Measurements from ENCODE around the gene UBE2E2. TPM values are rescaled to one million over a fixed set of nuclear protein-coding genes. Genes with fewer than 3 reads are reported as not detected.

Gene UBE2E2
- total RNA-seq, 4 donors from 2014 or later, result 26.5 to 44.0 (median 37.0) TPM

DNA sequence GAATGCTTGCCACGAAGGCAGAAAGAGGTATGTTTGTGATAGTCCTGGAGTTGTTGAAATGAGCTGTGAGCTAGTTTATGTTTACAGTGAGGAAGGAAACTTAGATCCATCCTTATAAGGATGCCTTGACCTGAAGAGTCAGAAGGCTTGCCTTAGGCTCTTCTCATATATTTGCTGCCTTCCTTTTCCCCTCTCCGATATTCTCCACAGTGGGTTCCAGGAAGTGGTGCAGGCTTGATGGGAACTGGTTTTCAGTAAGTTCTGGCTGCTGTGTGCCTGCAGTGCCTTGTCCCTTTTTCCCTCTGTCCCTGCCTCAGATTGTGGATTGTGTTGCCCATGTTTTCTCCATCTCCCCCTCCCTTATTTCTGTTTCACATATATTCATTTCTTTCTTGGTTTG is 315.3 kb downstream of the UBE2E2 start:
- intact Hi-C loops (cut with DNase I), result no loop called here
- WGBS, 2 donors, result 70 to 89% methylated on average over 2 of the region's 2 CpGs
- TF ChIP-seq CTCF (IDR thresholded peaks at IDR 0.05) (no peak), POLR2A (IDR thresholded peaks at IDR 0.05) (no peak)

DNA sequence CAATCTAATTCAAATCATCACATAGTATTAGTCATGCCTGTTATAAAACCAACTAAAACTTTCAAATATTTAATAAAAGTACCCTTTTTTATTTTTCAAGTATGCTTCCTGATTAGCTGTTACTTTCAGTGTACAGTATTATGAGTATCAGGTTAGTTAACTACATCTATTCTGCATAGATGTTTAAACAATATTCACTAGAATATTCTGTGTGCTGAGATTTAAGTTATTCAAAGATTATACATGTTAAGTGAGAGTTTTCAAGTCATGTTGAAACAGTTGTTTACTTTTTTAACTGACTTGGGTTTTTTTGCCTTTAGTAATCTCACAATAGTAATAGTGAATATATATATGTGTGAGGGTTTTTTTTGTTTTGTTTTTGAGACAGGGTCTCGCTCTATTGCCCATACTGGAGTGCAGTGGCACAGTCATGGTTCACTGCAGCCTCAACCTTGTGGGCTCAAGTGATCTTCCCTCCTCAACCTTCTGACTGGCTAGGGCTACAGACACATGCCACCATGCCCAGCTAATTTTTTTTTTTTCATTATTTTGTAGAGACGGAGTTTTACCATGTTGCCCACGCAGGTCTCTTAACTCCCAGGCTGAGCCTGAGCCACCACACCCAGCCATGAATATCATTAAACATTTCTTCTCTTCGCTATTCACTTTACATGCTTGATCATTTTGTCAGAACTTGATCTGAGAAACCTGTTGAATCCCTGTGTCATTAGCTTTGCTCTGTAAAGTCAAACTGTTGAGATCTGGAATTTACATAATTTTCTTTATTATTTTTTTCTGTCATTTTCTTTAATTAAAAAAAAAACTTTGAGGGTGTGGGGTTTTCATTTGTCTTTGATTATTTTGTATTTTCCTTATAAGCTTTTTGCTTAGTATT is 316.4 kb downstream of the UBE2E2 start:
- H3K4me3 ChIP-seq, result no peak overlapping the region
- H3K4me1 ChIP-seq, result no peaks in the 10 kb centered on the region
- DNase-seq, result no peak
- no peak overlapping the region for H3K27ac ChIP-seq
- no peak for TF ChIP-seq POLR2A (IDR thresholded peaks at IDR 0.05)
- TF ChIP-seq CTCF (IDR thresholded peaks at IDR 0.05), result no peak
- no peaks in the 10 kb centered on the region for H3K27me3 ChIP-seq
- H3K9me3 ChIP-seq, result no peaks in the 10 kb centered on the region
- no peaks in the 10 kb centered on the region for H3K36me3 ChIP-seq
- 72 to 75% methylated on average over 4 of the region's 4 CpGs for WGBS, 2 donors
- intact Hi-C loops (cut with DNase I), result no loop called here

More for the DNA sequence above, 315.3 kb downstream of the UBE2E2 start:
- H3K27me3 ChIP-seq, result no peaks in the 10 kb centered on the region
- H3K4me1 ChIP-seq, result no peaks in the 10 kb centered on the region
- H3K4me3 ChIP-seq, result no peak overlapping the region
- no peak overlapping the region for H3K27ac ChIP-seq
- no peak for DNase-seq
- no peaks in the 10 kb centered on the region for H3K36me3 ChIP-seq
- no peaks in the 10 kb centered on the region for H3K9me3 ChIP-seq

GRCh38 chr3:23527326-23527725 is 324.2 kb downstream of the UBE2E2 start:
- no peak for DNase-seq
- TF ChIP-seq POLR2A (IDR thresholded peaks at IDR 0.05) (no peak), CTCF (IDR thresholded peaks at IDR 0.05) (no peak)
- Histone ChIP-seq H3K4me1 (no peaks in the 10 kb centered on the region), H3K27me3 (no peaks in the 10 kb centered on the region), H3K4me3 (no peak overlapping the region), H3K36me3 (no peaks in the 10 kb centered on the region), H3K27ac (no peak overlapping the region), H3K9me3 (no peaks in the 10 kb centered on the region)
- intact Hi-C loops (cut with DNase I), result no loop called here
- WGBS, 2 donors, result 93 to 98% methylated on average over 2 of the region's 2 CpGs

GRCh38 chr3:23533596-23533995 is 330.5 kb downstream of the UBE2E2 start:
- DNase-seq, result no peak
- TF ChIP-seq POLR2A (IDR thresholded peaks at IDR 0.05) (no peak), CTCF (IDR thresholded peaks at IDR 0.05) (no peak)
- no peaks in the 10 kb centered on the region for H3K4me1 ChIP-seq
- no peaks in the 10 kb centered on the region for H3K9me3 ChIP-seq
- no peaks in the 10 kb centered on the region for H3K27me3 ChIP-seq
- no peak overlapping the region for H3K27ac ChIP-seq
- WGBS, 2 donors, result 96 to 98% methylated on average over 8 to 9 of the region's 11 CpGs
- intact Hi-C loops (cut with DNase I), result no loop called here
- no peaks in the 10 kb centered on the region for H3K36me3 ChIP-seq
- no peak overlapping the region for H3K4me3 ChIP-seq

- 74 to 78% methylated on average over 2 of the region's 2 CpGs for WGBS, 2 donors
- no peak for TF ChIP-seq CTCF (IDR thresholded peaks at IDR 0.05)
- TF ChIP-seq POLR2A (IDR thresholded peaks at IDR 0.05), result no peak
- H3K27ac ChIP-seq, result no peak overlapping the region
- no peaks in the 10 kb centered on the region for H3K9me3 ChIP-seq
- no peaks in the 10 kb centered on the region for H3K36me3 ChIP-seq
- H3K4me3 ChIP-seq, result no peak overlapping the region
- DNase-seq, result no peak
- intact Hi-C loops (cut with DNase I), result no loop called here
- no peaks in the 10 kb centered on the region for H3K27me3 ChIP-seq
- no peaks in the 10 kb centered on the region for H3K4me1 ChIP-seq
Observed at GRCh38 chr3:23533996-23534395, 330.9 kb downstream of the UBE2E2 start.

Measured in esophagus squamous epithelium (tissue), 5 donors.